BE2C (cell line): ENCODE results near the gene TMCO5A.
"Not testable (repeated sequence)": the region's sequence is repeated elsewhere in the genome, so short reads cannot be mapped to it uniquely, and the experiment has no call there.

Source experiments
- DNase-seq: peaks from one replicate; pipeline ENCODE4 v3.0.0-alpha.2; 2020
- H3K27me3 ChIP-seq: fragments of 250-450 bp; sonication (Bioruptor Pico); 2 replicates; pipeline ENCODE4 v1.5.1; 2020; ENCODE audit warnings: mild to moderate bottlenecking
- H3K36me3 ChIP-seq: fragments of 250-450 bp; sonication (Bioruptor Pico); 2 replicates; pipeline ENCODE4 v1.5.1; 2020; ENCODE audit warnings: mild to moderate bottlenecking
- H3K4me1 ChIP-seq: fragments of 250-450 bp; sonication (Bioruptor Pico); 2 replicates; pipeline ENCODE4 v1.5.1; 2020
- H3K4me3 ChIP-seq: 2 replicates; pipeline ENCODE4 v1.5.1; 2011; ENCODE audit warnings: low read depth, low read length
- H3K9me3 ChIP-seq: fragments of 250-450 bp; sonication (Bioruptor Pico); 2 replicates; pipeline ENCODE4 v1.5.1; 2020
- TF ChIP-seq, protein P1 (sequence below): IDR thresholded peaks from 2 replicates; pipeline ENCODE4 v1.5.1; 2012; ENCODE audit warnings: mild to moderate bottlenecking, low read depth, low read length

Gene TMCO5A

GRCh38 chr15:37940876-37941275 is 6.4 kb downstream of the TMCO5A start:
- no peak overlapping the region for H3K4me3 ChIP-seq
- DNase-seq = no peak
- H3K9me3 ChIP-seq = no peaks in the 10 kb centered on the region
- no peaks in the 10 kb centered on the region for H3K27me3 ChIP-seq
- TF ChIP-seq, protein P1, sequence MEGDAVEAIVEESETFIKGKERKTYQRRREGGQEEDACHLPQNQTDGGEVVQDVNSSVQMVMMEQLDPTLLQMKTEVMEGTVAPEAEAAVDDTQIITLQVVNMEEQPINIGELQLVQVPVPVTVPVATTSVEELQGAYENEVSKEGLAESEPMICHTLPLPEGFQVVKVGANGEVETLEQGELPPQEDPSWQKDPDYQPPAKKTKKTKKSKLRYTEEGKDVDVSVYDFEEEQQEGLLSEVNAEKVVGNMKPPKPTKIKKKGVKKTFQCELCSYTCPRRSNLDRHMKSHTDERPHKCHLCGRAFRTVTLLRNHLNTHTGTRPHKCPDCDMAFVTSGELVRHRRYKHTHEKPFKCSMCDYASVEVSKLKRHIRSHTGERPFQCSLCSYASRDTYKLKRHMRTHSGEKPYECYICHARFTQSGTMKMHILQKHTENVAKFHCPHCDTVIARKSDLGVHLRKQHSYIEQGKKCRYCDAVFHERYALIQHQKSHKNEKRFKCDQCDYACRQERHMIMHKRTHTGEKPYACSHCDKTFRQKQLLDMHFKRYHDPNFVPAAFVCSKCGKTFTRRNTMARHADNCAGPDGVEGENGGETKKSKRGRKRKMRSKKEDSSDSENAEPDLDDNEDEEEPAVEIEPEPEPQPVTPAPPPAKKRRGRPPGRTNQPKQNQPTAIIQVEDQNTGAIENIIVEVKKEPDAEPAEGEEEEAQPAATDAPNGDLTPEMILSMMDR = no peak
- H3K4me1 ChIP-seq = no peaks in the 10 kb centered on the region
- H3K36me3 ChIP-seq = no peaks in the 10 kb centered on the region

DNA sequence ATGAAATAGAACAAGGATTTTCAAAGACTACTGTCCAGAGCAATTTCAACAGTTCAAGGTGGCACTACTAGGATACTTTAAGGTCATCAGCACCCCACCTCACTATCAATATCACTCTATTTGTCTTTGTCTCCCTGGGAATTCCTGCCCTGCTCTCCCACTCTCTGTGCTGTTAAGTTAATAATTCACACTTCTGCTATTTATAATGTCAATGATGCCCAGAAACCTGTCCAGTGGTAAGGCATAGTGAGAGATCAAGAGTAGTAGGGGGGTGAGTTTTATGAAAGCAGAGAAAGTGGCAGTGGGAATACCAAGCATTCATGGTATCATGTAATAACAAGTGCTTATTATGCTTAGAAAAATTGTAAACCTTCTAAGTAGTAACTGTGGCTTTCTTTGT is 7.3 kb downstream of the TMCO5A start:
- H3K4me3 ChIP-seq = no peak overlapping the region
- H3K36me3 ChIP-seq = no peaks in the 10 kb centered on the region
- TF ChIP-seq, protein P1 = no peak
- H3K27me3 ChIP-seq = no peaks in the 10 kb centered on the region
- DNase-seq = no peak
- H3K9me3 ChIP-seq = no peaks in the 10 kb centered on the region
- no peaks in the 10 kb centered on the region for H3K4me1 ChIP-seq

DNA sequence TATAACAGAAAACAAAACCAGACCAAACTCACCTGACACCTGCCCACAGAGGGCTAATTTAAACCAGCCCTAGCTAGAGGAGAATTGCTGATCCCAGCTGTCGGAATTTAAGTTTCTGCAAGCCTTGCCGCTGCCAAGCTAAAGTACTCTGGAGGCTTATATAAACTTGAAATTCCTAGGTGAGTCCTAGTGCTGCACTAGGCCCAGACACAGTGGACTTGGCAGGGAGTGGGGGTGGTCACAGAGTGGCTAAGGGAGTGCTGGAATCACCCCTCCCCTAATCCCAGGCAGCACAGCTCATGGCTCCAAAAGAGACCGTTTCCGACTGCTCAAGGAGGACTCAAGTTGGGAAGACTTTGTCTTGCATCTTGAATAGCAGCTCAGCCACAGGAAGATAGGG is 17.6 kb downstream of the TMCO5A start:
- H3K9me3 ChIP-seq = no peaks in the 10 kb centered on the region
- no peaks in the 10 kb centered on the region for H3K36me3 ChIP-seq
- DNase-seq = no peak
- no peaks in the 10 kb centered on the region for H3K4me1 ChIP-seq
- H3K4me3 ChIP-seq = no peak overlapping the region
- no peaks in the 10 kb centered on the region; the same call in 1 of the 2 replicates for H3K27me3 ChIP-seq
- TF ChIP-seq, protein P1 = no peak

GRCh38 chr15:37960742-37961141 is 26.3 kb downstream of the TMCO5A start:
- DNase-seq = not testable (repeated sequence)

GRCh38 chr15:37967788-37968187 is 33.3 kb downstream of the TMCO5A start:
- no peak for DNase-seq
- TF ChIP-seq, protein P1 = no peak
- no peaks in the 10 kb centered on the region for H3K9me3 ChIP-seq
- H3K27me3 ChIP-seq = no peaks in the 10 kb centered on the region; the same call in 1 of the 2 replicates
- H3K4me1 ChIP-seq = no peaks in the 10 kb centered on the region
- H3K4me3 ChIP-seq = no peak overlapping the region
- H3K36me3 ChIP-seq = no peaks in the 10 kb centered on the region

More at GRCh38 chr15:37960742-37961141, 26.3 kb downstream of the TMCO5A start:
- not testable (repeated sequence) for H3K9me3 ChIP-seq, H3K36me3 ChIP-seq, H3K27me3 ChIP-seq, H3K4me1 ChIP-seq, H3K4me3 ChIP-seq

DNA sequence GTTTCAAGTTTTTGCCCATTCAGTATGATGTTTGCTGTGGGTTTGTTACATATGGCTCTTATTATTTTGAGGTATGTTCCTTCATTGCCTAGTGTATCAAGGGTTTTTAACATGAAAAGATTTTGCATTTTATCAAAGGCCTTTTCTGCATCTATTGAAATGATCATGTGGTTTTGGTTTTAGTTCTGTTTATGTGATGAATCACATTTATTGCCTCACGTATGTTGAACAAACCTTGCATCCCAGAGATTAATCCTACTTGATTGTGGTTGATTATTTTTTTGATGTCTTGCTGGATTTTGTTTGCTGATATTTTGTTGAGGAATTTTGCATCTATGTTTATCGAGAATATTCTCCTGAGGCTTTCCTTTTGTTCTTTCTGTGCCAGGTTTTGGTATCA is 39.4 kb downstream of the TMCO5A start:
- DNase-seq = no peak
- TF ChIP-seq, protein P1 = no peak
- Histone ChIP-seq H3K27me3 (no peaks in the 10 kb centered on the region), H3K4me3 (no peak overlapping the region), H3K36me3 (no peaks in the 10 kb centered on the region), H3K9me3 (no peaks in the 10 kb centered on the region), H3K4me1 (no peaks in the 10 kb centered on the region)

DNA sequence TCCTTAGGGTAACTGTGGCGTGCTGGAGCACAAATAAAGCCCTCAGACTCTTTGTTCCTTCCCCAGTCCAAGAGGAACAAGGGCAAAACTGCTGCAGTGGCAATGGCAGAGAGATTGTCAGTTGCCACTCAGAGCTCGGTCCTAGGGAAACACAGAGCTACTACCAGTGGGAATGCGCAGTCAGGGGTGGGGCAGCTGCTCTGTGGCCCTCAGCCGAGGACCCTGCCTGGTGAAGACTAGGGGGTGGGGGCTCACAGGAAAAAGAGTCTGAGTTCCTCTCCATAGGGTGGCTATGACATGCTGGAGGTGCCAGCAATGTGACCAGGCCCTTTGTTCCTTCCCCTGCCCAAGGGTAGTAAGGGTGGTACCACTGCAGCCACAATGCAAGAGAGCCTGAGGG is 43.8 kb downstream of the TMCO5A start:
- TF ChIP-seq, protein P1 = no peak
- H3K36me3 ChIP-seq = no peaks in the 10 kb centered on the region
- no peak for DNase-seq
- H3K4me1 ChIP-seq = no peaks in the 10 kb centered on the region; the same call in 1 of the 2 replicates
- no peak overlapping the region for H3K4me3 ChIP-seq
- H3K27me3 ChIP-seq = no peaks in the 10 kb centered on the region
- no peaks in the 10 kb centered on the region for H3K9me3 ChIP-seq
